Choroid plexus epithelial cell (primary cell): Measurements from ENCODE around the gene GPR142.

Source experiments
- DNase-seq: peaks from one replicate; pipeline ENCODE4 v3.0.0-alpha.2; 2010; ENCODE audit warnings: low read depth
- H3K4me3 ChIP-seq: 2 replicates; pipeline ENCODE4 v1.5.1; 2011; ENCODE audit warnings: low read depth, mild to moderate bottlenecking, control low read depth, low read length, moderate library complexity
- TF ChIP-seq, protein P1 (sequence below): conservative IDR thresholded peaks from 2 replicates; pipeline ENCODE4 v1.5.1; 2011; ENCODE audit warnings: low read depth, mild to moderate bottlenecking, control low read depth, inconsistent platforms, low read length, moderate library complexity

Gene GPR142

DNA sequence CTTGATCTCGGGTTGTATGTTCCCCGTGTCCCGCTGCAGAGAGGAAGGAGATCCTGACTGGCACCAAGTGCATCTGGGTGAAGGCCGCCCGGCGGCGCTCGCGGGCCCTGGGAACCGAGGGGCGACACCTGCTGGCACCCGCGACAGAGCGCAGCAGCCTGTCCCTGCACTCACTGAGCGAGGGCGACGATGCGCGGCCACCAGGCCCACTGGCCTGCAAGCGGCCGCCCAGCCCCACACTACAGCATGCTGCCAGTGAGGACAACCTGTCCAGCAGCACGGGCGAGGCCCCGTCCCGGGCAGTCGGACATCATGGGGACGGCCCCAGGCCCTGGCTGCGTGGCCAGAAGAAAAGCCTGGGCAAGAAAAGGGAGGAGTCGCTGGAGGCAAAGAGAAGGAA lies 13.2 kb upstream of the GPR142 start:
- H3K4me3 ChIP-seq: no peak overlapping the region
- DNase-seq: no peak
- TF ChIP-seq, protein P1, sequence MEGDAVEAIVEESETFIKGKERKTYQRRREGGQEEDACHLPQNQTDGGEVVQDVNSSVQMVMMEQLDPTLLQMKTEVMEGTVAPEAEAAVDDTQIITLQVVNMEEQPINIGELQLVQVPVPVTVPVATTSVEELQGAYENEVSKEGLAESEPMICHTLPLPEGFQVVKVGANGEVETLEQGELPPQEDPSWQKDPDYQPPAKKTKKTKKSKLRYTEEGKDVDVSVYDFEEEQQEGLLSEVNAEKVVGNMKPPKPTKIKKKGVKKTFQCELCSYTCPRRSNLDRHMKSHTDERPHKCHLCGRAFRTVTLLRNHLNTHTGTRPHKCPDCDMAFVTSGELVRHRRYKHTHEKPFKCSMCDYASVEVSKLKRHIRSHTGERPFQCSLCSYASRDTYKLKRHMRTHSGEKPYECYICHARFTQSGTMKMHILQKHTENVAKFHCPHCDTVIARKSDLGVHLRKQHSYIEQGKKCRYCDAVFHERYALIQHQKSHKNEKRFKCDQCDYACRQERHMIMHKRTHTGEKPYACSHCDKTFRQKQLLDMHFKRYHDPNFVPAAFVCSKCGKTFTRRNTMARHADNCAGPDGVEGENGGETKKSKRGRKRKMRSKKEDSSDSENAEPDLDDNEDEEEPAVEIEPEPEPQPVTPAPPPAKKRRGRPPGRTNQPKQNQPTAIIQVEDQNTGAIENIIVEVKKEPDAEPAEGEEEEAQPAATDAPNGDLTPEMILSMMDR: peak; percentile 13

DNA sequence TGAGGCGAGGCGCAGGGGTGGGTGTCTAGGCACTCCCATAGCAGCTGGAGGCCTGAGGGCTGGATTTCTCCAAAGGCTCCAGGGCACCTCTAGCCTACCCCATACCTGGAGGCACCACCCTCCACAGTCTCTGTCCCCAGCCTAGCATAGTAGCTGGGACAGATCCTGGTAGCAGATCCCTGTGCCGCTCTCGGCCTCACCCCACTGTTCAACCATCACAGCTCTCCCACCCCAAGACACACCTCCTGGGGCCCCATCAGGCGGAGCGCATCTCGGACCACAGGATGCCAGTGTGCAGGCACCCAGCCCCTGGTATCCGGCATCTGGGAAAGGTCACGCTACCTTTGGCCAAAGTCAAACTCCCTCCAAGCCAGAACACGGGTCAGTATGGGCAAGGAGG lies 12.7 kb upstream of the GPR142 start:
- no peak overlapping the region for H3K4me3 ChIP-seq
- DNase-seq: no peak
- TF ChIP-seq, protein P1: no peak

DNA sequence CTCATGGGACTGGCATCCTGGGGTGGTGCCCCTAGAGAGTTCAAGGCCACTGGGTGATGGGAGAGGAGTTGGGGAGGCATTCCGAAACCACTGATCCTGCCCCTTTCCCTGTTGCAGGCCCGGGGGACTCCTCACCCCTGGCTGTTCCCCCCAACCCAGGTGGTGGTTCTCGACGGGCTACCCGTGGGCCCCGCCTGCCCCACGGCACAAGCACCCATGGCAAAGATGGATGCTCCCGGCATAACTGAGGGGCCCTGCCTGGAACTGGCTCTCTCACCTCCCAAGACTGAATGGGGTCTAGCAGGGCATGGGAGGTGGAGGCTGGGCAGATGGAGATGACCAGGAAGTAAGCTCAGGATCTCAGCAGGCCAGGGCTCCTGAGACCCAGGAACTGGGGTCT lies 12.2 kb upstream of the GPR142 start:
- DNase-seq: no peak
- no peak overlapping the region for H3K4me3 ChIP-seq
- TF ChIP-seq, protein P1: no peak

DNA sequence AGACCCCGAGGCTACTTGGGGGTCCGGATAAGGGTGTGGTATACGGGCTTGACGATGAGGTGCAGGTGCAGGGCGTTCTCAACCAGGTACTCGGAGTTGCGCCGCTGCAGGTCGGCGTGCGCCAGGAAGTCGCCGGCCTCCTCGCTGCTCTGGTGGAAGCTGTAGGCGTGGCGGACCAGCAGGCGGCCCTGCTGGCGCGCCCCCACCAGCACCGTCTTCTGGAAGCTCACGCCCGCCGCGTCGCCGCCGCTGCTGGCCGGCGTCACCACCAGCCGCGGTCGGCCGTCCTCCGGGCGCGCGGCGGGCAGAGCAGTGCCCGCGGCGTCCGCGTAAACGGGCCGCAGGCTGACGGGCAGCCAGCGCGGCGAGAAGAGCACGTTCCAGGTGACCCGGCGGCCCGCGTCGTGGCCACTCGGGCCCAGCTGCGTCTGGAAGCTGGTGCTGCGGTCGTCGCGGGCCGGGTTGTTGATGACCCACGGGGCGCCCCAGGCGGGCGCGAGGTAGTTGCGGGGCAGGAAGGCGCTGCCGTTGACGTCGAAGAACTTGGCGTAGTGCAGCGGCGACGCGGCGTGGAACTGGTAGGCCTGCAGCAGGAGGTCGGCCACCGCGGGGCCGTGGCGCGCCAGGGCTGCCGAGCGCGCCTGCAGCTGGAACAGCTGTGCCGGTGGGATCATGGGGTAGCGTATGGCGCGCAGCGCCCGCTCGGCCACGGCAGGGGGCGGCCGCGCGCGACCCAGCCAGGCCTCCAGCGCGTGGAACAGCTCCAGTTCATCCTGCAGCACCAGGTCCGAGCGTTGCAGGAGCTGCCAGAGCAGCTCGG lies 10.4 kb upstream of the GPR142 start:
- TF ChIP-seq, protein P1: no peak
- no peak for DNase-seq
- no peak overlapping the region for H3K4me3 ChIP-seq

DNA sequence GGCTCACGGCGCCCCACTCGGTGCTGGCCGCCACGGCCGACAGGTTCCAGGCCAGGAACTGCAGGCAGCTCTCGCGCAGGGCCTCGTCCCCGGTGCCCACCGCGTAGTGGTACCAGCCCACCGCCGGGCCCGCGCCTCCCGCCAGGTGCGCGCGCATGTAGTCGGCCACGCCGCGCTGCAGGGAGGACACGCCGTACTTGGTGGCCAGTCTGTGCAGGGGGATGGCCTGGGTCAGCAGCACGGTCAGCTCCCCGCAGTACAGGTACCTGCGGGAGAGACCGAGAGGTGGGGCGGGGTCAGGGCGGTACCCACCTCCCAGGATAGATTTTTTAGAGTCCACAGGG lies 9.9 kb upstream of the GPR142 start:
- H3K4me3 ChIP-seq: no peak overlapping the region
- DNase-seq: no peak
- TF ChIP-seq, protein P1: no peak

DNA sequence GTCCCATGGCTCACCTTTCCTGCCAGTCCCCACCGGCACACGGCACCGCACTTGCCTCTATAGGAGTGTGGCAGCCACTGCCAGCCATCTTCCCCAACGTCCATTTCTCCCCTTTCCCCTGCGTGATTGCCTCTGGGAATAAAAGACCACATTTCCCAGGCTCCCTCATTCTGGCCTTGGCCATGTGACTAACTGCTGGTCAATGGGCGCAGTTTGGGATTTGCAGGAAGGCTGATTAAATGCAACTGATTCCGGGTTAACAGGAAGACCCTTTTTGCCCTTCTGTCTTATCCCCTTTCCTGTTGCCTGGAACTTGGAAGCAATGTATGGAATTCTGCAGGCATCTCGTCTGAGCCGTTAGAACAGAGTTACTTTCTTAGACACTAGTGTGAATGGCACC lies 8.6 kb upstream of the GPR142 start:
- TF ChIP-seq, protein P1: no peak
- no peak overlapping the region for H3K4me3 ChIP-seq
- DNase-seq: no peak

DNA sequence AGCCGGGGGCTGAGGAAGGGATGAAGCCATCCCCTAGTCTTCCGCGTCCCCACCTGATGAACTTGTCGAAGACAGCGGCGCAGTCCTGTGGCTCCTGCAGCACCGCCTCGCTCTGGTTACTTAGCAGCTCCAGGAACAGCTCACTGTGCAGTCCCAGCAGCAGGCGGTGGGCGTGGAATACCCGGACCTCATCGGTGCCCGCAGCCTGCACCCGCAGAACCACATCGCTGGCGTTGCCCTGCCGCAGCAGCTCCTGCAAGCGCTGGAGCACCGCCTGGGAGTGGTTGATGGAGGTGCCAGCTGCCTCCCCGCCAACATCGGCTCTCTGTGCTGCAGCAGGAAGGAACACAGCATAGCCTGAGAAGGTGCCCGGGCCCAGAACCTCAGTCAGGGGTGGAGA lies 7.4 kb upstream of the GPR142 start:
- TF ChIP-seq, protein P1: no peak
- no peak overlapping the region for H3K4me3 ChIP-seq
- DNase-seq: no peak
